HG03432 (cell line): Measurements from ENCODE around the gene LGR5.

Source experiments
- ATAC-seq: cut with Tn5 transposase; IDR thresholded peaks from one replicate; pipeline ENCODE4 v1.9.1; 2021; ENCODE audit warnings: mild to moderate bottlenecking, moderate library complexity; ENCODE audit not compliant: unreplicated experiment

LGR5 gene

GRCh38 chr12:71438670-71439361, 782 bp upstream of the LGR5 start:
- no peak for ATAC-seq

GRCh38 chr12:71439362-71439612, 311 bp upstream of the LGR5 start:
- no peak for ATAC-seq

GRCh38 chr12:71440345-71440762, 756 bp downstream of the LGR5 start:
- no peak for ATAC-seq

- ATAC-seq: peak; percentile 71
Observed at GRCh38 chr12:71440763-71441748, 1.5 kb downstream of the LGR5 start.

- no peak for ATAC-seq
Observed at GRCh38 chr12:71441836-71442566, 2.4 kb downstream of the LGR5 start.

- no peak for ATAC-seq
Observed at GRCh38 chr12:71442567-71442931, 3.0 kb downstream of the LGR5 start.

GRCh38 chr12:71445071-71445470, 5.5 kb downstream of the LGR5 start:
- ATAC-seq: no peak

GRCh38 chr12:71447691-71448132, 8.1 kb downstream of the LGR5 start:
- no peak for ATAC-seq

GRCh38 chr12:71448150-71448581, 8.6 kb downstream of the LGR5 start:
- ATAC-seq: no peak

- no peak for ATAC-seq
Observed at GRCh38 chr12:71449373-71450070, 9.9 kb downstream of the LGR5 start.

- no peak for ATAC-seq
Observed at GRCh38 chr12:71452006-71452405, 12.4 kb downstream of the LGR5 start.

- ATAC-seq: no peak
Observed at GRCh38 chr12:71455028-71455737, 15.6 kb downstream of the LGR5 start.

GRCh38 chr12:71456316-71456715, 16.7 kb downstream of the LGR5 start:
- ATAC-seq: no peak

- no peak for ATAC-seq
Observed at GRCh38 chr12:71456990-71457389, 17.4 kb downstream of the LGR5 start.

- ATAC-seq: no peak
Observed at GRCh38 chr12:71460318-71460717, 20.7 kb downstream of the LGR5 start.

GRCh38 chr12:71460850-71461609, 21.4 kb downstream of the LGR5 start:
- no peak for ATAC-seq

GRCh38 chr12:71461787-71462328, 22.3 kb downstream of the LGR5 start:
- no peak for ATAC-seq

GRCh38 chr12:71465796-71466195, 26.2 kb downstream of the LGR5 start:
- no peak for ATAC-seq

- no peak for ATAC-seq
Observed at GRCh38 chr12:71469258-71469750, 29.7 kb downstream of the LGR5 start.
